Stomach (tissue), 4 donors: ENCODE results near the gene PTPRCAP.

Experiments
- CTCF ChIP-seq, 7 experiments: fragments of 450-650 bp in 4 of 7; fragments of 200-600 bp in 3 of 7; sonication (generic) in 3 of 7; IDR thresholded peaks; one replicate each; pipeline ENCODE4 v1.5.1; 2016 to 2019; ENCODE audit warnings: antibody characterized with exemption in 7 of 7, control low read depth in 2 of 7, mild to moderate bottlenecking in 1 of 7
- POLR2A ChIP-seq, 4 donors: fragments of 450-650 bp; IDR thresholded peaks; one replicate each; pipeline ENCODE4 v1.6.1; 2016; ENCODE audit warnings: antibody characterized with exemption in 4 of 4, control low read depth in 2 of 4, mild to moderate bottlenecking in 1 of 4, moderate library complexity in 1 of 4
- POLR2AphosphoS5 ChIP-seq, 3 donors: sonication (generic); formaldehyde crosslinking; IDR thresholded peaks; one replicate each; pipeline ENCODE4 v1.6.1; 2016; ENCODE audit warnings: antibody characterized with exemption in 3 of 3

- TF ChIP-seq POLR2A (IDR thresholded peaks at IDR 0.05) (no peak), CTCF (IDR thresholded peaks at IDR 0.05) (no peak), POLR2AphosphoS5 (IDR thresholded peaks at IDR 0.05) (peak in 2 of 3 donors; percentile 77 to 83)
These were observed 30.6 kb upstream of the PTPRCAP start for GRCh38 chr11:67468056-67468455.
